GM10847 (cell line): ENCODE data around the gene CUEDC1.

Experiments used
- POLR2A ChIP-seq: IDR thresholded peaks from 2 replicates; pipeline ENCODE4 v1.6.1; 2011; ENCODE audit not compliant: insufficient read length; ENCODE audit errors: extremely low read depth

The CUEDC1 gene

GRCh38 chr17:57938061-57938502, 17.1 kb downstream of the CUEDC1 start:
- TF ChIP-seq POLR2A: no peak

GRCh38 chr17:57937492-57937891, 17.7 kb downstream of the CUEDC1 start:
- TF ChIP-seq POLR2A: no peak

- TF ChIP-seq POLR2A: no peak
Observed at GRCh38 chr17:57935833-57936807, 19.1 kb downstream of the CUEDC1 start.

GRCh38 chr17:57931488-57932137, 23.6 kb downstream of the CUEDC1 start:
- no peak for TF ChIP-seq POLR2A

DNA sequence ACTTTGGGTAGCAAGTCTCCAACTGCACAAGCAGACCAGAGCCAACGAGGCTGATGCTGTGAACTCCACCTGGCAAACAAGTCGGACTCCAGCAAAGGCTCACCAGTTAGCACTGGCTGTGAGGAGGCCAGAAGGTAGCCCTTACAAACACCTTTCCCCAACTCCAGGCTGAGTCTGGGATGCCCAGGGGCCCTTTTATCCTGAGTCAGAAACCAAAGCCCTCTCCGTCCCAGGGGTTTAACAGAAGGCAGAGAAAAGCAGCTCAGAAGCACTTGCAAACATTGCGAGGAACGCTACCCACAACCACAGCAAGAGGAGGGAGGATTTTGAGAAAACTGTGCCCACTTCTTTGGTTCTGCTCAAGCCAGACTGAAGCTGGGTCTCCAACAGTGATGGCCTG, 25.0 kb downstream of the CUEDC1 start:
- no peak for TF ChIP-seq POLR2A

DNA sequence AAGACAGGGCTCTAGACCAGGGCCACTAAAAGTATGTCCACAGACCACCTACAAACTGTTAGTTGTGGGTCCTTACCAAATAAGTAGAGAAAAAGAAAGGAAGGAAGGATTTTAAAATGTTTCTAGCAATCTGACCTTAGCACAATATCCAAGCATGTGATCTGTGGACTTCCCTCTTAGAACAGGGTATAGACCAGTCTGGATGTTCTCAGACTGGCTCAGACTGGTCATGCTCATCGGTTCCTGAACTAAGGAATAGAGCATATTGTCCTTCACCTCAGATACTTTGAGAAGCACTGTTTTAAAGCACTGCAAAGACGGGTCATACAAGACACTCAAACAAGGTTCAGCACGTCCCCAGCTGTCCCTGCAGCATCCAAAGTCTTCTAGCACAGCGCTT, 25.8 kb downstream of the CUEDC1 start:
- no peak for TF ChIP-seq POLR2A

GRCh38 chr17:57928928-57929327, 26.3 kb downstream of the CUEDC1 start:
- no peak for TF ChIP-seq POLR2A

DNA sequence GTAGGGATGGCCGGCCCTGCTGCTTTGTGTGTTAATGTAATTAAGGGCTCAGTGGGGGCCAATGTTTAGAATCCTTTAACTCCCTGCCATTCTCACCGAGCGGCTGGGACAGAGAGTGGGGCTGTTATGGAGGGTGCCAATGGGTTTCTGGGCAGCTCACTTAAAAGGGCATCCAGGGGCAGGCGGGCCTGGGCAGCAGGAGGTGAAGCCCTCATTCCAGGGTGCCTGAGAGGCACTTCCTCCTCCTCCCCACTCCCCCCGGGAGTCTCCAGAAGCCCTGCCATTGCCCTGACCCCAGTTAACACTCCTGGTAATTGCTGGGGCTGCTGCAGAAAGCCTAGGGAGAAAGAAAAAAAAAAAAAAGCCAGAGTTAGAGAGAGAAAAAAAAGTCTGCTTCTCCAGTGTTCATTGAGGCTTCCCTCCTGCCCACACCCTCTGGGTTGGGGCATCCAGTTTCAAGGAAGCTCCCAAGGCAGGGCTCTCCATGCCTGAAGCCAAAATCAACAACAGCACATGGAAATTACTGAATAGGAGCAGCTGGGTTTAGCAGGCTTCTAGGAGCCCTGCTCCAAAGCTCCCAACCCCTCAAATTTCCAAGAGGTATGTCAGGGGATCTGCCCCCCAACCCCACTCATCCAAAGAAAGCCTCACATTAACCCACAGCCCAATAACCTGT, 28.0 kb downstream of the CUEDC1 start:
- no peak for TF ChIP-seq POLR2A

GRCh38 chr17:57926723-57927047, 28.5 kb downstream of the CUEDC1 start:
- no peak for TF ChIP-seq POLR2A

GRCh38 chr17:57925361-57925990, 29.7 kb downstream of the CUEDC1 start:
- TF ChIP-seq POLR2A: no peak

GRCh38 chr17:57924677-57925076, 30.5 kb downstream of the CUEDC1 start:
- no peak for TF ChIP-seq POLR2A

GRCh38 chr17:57923182-57923872, 31.9 kb downstream of the CUEDC1 start:
- no peak for TF ChIP-seq POLR2A

DNA sequence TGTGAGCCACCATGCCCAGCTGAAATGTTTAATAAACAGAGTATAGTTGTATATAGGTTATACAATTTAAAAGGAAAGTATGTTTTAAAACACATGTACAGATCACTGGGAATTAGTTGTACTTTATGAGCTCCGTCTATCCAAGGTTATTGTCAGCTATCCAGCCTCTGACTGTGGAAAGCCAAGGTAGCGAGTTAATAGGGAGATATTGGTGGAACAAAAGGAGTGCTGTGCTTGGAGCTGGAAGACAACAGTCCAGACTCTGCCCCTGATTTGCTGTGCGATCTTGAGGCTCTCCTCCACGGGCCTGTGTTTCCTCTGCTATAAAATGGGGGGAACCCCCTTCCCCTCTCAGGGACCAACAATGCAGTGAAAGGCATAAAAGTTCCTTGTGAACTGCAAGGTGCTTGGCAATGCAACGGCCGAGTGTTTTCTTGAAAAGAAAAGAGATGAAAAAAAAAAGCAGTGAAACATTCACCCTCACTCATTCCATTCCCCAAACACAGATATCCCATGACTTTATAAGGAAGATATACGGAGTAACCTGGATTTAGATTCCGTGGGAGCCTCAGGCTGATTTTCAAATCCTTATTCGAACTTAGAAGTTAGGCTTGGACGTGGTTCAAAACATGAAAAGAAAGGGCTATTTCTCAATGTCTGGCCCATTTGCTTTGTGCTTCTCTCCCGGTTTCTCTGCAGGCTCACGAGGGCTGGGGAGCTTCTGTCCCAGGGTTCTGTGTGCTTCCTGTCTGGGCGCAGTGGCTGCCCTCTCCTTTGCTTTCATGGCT, 34.1 kb downstream of the CUEDC1 start:
- no peak for TF ChIP-seq POLR2A

DNA sequence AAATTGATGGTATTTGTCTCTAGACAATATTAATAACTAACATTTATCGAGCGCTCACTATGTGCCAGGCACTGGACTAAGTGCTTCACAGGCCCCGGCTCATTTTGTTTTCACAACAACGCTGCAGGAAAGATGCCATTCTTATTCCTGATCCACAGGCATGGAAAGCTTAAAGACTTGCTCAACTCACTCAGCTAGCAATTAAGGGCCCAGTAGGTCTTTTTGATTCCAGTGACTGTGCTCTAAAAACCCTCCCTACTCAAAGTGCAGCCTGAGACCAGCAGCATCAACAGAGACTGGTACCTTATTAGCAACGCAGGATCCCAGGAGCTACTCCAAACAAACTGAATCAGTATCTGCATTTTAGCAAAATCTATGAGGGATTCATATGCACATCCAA, 35.3 kb downstream of the CUEDC1 start:
- TF ChIP-seq POLR2A: no peak
